GM11168 (cell line): ENCODE results near the gene NPL.

Experiments used
- in situ Hi-C: fragments of 300-500 bp; cut with MboI; formaldehyde crosslinking; loops from one replicate; pipeline ENCODE4 v1.12.0; 2022; ENCODE audit warnings: low sequenced_read_pairs; ENCODE audit not compliant: unreplicated experiment

The NPL gene, protein sequence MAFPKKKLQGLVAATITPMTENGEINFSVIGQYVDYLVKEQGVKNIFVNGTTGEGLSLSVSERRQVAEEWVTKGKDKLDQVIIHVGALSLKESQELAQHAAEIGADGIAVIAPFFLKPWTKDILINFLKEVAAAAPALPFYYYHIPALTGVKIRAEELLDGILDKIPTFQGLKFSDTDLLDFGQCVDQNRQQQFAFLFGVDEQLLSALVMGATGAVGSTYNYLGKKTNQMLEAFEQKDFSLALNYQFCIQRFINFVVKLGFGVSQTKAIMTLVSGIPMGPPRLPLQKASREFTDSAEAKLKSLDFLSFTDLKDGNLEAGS

DNA sequence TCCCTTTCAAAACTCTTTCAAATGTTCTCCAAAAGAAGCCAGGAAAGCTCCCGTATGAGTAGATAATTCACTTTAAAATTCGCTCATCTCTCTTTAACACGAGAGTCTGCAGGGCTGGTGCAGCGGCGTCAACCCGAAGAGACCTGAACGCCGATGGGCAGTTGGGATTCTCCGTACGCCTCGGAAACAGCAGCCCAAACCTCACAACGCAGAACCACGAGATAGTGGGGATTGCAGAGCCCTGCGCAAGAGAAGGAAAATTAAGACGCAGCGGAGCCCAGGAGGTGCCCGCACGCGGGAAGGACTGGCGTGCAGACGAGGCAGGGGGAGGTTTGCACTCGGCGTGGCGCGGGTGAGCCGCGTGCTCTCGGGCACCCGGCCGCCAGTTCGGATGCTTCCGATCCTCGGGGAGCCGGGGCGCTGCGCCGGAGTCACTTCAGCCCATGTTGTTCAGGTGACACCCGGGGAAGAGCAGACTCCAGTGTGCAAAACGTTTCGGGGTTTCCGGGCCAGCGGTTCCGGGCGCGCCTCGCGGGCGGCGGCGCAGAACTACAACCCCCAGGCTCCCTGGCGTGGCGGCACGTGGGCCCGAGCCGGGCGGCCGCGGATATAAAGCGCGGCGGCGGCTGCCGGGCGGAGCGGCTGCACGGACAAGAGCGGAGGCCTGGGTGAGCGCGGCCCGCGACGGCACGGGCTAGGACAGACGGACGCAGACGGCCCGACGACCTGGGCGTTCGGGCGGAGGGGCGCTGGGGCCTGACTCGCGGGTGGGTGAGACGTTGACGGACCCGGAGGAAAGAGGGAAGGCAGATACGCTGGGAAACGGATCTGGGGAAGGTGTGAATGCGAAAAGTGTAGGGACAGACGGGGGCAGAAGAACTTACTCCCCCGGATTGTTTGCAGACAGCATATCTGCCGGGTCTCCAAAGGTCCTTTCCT is at the start of gene NPL:
Gene NPL, plus strand, starts transcription at position 636 of the 939 bp plus-strand sequence. CDS start 4,599 bp downstream, outside the sequence.
- in situ Hi-C loops: loop anchor here (5.0 to 25.0 kb wide), 2 partner anchors 192 to 702 kb away; no protein-coding TSS in a partner anchor

DNA sequence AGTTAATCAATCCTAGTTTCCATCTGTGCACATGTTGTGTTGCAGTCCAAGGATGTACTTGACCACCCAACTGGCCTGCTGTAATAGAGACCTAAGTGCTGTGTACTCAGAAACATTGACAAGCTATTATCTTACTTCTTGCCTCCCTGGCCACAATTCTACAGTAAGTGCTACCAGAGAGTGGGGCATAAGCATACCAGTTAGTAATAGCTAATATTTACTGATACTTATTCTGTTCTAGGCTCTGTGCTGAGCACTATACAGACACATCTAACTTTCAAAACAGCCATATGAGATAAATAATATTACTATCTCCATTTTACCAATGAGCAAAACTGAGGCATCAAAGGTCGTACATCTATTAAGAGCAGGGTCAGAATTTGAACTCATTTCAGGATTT is 49.5 kb upstream of the NPL start:
- in situ Hi-C loops: no loop called here

DNA sequence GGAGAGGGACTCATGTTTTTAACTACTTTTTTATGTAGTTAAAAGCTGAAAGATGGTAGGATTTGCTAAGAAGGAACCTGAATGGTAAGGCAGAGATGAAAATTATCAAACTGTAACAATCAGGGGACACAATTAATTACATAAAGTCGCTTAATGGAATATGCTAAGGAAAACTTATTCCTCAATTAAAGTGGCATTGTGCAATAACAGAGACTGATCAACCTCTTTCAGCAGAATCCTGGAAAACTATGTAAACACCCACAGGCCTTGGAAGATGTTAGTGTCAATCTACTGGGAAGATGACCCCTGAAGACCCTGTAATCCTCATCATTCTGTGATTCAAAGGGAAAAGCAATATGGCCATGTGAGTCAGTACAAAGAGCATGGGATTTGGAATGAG is 46.8 kb upstream of the NPL start:
- in situ Hi-C loops: no loop called here

DNA sequence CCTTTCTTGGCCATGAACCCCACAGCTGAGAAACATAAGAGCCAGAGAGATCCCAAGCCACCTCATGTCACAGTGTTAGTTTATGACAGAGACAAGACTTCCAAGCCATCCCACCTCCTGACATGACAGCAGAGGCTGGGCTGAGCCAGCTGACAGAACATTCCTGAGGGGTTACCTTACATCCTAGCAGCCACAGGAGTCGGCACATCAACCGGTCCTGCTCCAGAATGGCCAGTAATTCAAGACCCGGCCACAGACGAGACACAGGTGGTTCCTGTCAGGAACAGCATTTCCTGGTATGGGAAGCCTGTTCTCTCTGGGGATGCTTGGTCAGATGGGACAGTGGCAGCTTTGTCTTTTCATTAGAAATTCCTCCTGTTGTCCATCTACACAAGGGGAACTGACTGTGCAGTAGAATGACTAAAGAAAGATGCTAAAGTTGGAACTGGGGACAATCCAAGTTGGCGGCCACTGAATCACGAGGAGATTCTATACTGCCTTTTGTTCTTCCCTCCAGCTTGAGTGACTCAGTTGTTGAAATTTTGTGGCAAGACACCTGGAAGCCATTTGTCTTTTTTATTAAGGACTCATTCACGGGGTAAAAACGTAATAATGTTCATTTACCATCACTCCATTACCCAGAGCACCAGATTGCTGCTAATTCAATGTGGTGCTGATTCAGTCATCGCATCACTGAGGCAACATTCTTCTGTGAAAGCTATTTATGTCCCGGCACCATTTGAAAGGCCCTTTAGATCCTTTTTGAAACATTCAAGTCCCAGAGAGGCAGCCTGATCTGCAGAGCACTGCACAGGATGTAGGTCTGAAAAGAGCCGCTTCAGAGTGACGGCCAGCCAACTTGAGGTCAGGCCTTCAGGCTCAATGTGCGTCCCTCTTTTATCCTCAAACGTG is 37.2 kb upstream of the NPL start:
- in situ Hi-C loops: no loop called here

DNA sequence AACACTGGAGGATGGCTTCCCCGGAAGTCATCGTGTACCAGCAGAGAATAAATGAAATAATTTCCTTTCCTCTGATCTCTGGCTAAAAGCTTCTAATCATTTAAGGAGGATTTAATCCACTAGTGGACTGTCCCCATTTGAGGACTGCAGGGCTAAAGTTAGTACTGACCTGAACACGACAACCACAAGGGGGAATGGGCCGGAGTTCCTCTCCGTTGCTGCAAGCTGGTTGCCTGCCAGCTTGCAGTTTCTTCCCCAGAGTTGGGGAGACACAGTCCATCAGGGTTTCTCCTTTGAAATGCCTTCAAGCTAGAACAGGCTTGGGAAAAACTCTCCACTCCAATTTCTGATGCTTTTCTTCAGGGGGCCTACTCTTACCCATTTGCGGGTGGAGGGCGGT is 35.5 kb upstream of the NPL start:
- in situ Hi-C loops: no loop called here

DNA sequence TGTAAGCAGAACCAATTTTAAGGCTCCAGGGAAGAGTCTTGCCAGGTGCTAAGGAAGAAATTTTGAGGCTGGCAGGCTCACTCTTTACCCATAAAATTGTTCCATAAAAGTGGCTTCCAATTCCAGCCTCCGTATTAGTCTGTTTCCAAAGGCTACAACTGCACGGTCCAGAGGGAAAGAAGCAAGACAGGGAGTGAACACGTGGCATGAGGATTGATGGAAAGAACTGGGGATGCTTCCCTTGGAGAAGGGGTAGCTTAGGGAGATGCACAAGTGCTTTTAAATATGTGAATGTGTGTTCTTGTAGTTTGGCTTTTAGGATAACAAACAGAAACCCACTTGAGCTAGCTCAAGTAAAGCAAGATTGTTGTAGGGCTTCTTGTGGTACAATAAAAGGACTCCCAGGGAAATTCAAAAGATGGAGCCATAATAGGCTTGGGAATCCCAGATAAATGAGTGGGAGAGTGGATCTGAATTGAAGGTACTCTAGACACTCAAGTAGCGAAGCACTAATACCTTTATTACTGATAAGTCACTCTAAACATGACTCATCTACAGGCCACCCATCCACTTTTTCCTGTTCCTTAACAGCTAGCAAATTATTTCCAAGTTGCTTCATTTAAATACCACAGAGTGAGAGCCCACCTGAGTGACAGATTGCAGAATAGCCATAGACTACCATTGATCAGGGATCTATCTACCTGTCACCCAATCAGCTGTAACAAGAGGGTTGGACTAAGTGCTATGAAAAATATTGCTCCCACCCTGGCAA is 34.8 kb upstream of the NPL start:
- in situ Hi-C loops: no loop called here

DNA sequence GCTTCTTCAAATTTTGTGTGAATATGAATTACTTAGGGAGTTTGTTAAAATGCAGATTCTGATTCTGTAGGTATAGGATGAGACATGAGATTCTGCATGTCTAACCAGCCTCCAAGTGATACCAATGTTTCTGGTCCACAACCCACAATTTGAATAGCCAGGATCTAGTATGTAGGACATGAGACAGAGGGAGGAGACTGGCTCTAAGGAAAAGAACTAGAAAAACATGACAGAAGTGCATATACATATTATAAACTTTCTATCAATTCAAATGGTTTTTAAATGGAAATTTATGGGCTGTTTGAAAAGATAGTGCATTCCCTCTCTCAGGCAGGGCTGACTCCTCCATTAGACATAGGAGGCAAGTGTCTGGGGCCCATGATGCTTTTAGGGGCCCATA is 33.9 kb upstream of the NPL start:
- in situ Hi-C loops: no loop called here

DNA sequence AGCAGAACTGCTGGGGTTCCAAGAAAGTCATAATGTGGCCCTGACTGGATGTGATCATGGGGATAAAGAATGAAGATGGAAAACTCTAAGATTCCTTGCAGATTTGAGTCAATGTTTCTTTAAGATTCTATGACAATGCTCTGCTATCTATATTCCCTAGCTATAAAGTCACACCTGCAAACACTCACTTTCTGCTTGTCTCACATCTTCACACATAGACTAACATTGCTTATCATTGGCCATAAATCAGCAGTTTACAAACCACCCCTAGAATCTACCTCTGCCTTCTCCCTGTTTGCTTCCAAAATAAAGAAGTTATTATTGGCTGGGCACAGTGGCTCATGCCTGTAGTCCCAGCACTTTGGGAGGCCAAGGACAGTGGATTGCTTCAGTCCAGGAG is 33.1 kb upstream of the NPL start:
- in situ Hi-C loops: no loop called here

DNA sequence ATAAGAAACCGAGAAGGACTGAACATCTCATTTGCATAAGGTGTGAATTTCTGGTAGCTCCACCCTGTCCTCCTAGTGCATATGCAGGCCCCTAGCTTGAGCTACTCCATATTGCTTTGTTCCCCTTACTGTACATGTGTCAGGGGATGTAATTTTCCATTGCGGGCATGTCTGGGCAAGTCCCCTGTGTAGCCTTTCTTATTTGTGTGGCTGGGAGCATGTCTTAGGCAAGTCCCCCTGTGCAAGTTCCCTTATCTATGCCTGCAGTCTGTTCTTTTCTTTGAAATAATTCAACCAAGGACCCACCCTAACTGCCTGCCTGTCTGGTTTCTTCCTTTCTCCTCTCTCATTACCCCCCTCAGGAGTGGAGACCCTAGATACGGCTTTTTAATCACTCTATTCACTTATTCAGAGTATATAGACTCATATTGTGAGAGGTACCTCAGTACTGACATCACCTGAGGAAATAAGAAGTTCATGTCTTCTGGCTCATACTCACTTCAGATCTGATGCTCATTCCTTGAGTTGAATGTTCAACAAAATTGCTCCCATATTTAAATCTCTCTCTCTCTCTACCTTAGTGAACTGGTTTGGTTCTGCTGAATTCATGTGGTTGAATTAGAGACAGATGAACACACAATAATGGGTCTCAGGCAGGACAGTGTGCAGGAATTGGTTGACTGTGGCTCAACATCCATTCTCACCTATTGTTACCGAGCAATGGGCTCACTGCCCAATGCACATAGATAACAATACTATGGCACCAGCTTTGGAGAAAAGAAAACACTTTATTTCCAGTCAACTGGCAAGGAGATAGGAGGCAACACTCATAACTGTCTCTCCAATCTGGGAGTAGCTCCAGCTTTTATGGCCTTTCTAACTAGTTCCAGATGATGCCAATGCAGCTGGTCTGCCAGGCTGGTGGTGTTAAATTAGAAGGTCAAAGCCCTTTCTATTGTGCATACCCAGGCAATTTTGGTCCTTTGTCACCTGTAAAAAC is 27.9 kb upstream of the NPL start:
- in situ Hi-C loops: no loop called here

DNA sequence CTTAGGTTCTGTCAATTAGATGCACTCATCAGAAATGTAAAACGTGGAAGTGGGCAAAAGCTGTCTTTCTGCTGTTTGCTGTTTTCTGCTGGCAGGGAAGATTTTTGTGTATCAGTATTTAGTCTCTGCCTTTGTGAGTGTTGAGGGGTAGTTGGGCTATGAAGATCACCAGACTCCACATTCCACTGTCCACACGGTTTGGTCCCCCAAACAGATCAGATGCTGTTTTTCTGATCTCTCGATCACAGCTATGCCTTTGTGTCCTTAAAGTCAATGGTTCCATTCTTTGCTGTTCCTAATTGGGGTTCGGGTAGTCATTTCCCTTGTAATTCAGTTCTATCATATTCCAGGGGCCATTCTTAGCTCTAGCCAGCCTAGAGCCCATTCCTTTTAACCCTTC is 27.0 kb upstream of the NPL start:
- in situ Hi-C loops: no loop called here

DNA sequence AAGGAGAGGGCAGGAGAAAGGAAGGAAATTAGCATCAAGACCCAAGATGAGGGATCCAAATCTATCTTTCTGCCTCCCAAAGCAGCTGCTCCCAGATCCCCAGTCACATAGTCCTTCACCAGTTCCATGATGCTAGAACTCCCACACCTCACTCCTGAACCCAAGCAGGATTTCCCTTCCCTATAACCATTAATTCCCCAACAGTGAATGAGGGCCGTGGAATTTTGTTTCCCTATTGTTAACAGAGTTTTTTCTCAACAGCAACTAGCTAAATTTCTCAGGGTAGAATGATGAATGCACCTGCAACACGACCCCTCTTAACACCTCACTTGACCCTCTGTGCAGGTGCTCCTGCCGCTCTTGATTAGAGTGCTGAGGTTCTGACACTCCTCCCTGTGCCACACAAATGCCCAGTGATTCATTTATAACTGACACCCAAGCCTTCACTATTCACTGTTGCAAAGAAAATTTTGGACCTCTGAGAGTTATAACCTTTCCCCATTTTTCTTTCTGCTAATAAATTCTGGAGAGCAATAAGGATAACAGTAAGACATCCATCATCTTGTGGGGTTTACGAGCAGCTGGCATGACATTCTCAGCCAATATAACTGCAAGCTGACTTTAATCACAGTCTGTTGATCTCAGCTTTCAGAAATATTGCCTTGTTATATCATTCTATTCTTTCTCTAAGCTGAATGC is 25.4 kb upstream of the NPL start:
- in situ Hi-C loops: no loop called here

DNA sequence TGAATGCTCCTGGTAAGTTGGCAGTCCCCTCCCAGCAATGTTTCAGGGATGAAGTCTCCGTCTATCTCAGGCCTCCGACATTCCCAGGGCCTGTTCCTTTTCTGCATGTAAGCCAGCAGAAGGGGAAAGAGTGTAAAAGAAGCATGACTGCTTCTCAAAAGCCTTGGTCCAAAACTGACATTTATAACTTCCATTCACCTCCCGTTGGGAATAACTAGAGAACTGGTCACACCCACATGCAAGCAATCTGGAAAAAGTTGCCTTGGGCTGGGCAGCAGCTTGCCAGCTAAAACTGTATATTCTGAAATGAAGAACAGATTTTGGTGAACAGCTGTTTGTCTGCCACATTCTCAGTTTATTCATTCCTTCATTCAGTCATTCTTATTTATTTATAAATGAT is 24.2 kb upstream of the NPL start:
- in situ Hi-C loops: no loop called here

DNA sequence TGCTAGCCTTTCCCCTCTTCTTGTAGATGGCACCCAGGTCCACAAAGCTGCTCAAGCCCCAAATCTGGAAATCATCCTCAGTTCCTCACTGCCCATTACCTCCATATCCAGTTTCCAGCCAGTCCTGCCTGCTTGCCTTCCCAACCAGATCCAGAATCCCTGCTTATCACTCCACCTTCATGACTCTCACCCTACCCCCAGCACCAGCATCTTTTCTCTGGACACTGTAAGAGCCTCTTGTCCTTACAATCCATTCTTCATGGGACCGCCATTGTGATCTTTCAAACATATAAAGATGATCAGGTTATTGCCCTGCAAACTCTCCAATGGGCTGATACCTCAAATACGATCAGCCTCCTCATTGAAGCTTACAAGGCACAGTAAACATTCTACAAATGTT is 23.5 kb upstream of the NPL start:
- in situ Hi-C loops: no loop called here

DNA sequence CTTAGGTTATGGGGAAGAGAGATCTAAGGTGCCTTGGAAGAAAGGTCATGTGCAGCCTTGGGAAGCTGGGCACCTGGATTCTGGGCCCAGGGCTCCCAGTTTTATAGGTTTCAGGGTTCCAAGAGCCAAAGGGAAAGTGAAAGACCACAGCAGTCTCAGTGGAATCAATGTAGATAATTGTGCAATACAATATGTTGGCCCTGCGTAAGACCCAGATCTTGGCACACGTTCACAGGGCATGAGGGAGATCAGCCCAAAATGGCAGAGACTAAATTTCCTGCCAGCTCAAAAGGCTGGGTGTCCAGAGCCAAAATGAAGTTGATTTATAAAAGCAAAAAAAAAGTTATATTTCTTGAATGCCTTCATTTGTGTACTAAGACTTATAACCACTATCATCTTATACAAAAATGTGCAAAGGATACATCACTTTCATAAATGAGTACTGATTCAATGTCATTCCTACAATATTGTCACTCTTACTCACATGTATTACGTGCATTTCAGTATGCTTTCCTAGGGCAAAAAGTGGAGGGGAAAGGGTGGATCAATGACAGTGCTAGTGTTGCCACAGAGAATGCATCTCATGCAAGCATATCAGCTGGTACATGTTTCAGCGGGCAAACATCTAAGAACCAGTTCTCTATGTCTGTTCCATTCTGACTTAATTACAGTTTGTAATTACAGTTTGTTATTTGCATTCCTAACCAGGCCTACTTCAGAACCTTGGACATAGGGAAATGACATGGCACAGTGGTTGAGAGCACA is 22.5 kb upstream of the NPL start:
- in situ Hi-C loops: no loop called here

DNA sequence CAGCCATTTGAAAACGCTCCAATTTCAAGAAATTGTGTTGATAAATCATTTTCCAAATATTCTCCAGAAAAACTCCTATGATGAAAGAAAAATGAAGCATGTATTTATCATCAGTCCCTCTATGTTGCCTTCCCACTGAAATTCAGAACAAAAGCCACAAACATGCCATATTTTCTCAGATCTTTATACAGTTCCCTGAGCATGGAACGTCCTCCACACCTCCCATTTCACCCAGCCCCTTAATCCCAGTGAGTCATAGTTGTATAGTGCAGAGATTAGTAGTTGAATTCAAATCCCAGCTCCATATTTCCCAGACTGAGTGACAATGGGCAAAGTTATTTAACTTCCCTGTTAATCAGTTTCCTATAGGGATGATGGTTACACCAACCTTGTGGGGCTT is 20.6 kb upstream of the NPL start:
- in situ Hi-C loops: no loop called here

DNA sequence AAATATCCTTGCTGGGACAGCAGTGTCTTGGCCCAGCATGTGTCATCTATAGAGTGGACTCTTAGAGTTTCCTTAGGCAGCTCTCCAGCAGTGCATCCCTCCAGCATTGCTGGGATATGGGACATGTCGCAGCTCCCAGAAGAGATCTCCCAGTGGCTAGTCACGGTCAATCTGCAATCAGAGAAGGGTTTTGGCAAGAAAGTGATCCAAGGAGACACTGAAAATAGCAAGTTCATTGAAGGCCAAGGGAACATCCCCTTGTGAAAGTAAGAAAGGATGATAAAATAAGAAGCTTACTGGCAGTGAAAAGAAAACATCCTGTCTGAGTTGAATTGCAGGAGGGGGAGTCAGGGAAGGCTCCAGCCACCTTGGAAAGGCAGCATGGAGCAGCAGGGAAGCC is 19.3 kb upstream of the NPL start:
- in situ Hi-C loops: no loop called here
